HG03060 (cell line): ENCODE results near the gene DOCK2.

ENCODE experiments used
- ATAC-seq: cut with Tn5 transposase; IDR thresholded peaks from one replicate; pipeline ENCODE4 v1.9.1; 2021; ENCODE audit warnings: low read depth, moderate number of reproducible peaks; ENCODE audit not compliant: unreplicated experiment

Gene DOCK2

GRCh38 chr5:169958278-169958677 is 321.2 kb downstream of the DOCK2 start:
- ATAC-seq, result no peak

GRCh38 chr5:169960659-169961058 is 323.6 kb downstream of the DOCK2 start:
- no peak for ATAC-seq

DNA sequence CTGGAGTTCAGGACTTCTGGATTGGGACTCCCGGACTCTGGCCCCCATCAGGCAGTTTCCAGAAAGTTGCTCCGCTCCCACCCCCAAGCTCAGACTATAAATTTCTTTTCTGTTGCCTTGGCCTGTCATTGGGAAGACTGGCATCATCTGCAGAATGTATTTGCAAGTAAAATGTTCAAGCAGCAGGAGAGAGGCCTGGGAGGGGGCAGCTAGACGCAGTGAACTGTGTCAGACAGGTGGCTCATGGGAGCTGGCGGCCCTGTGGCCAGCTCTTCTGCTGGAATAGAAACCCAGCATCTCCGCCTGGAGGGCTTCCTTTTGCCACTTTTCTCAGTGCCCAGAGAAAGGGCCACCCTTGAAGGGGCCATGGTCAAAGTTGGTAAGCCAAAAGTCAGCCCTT is 327.2 kb downstream of the DOCK2 start:
- no peak for ATAC-seq

- ATAC-seq, result no peak
Measured at GRCh38 chr5:169970339-169970738, 333.3 kb downstream of the DOCK2 start.

- no peak for ATAC-seq
Measured at GRCh38 chr5:169970911-169971765, 334.1 kb downstream of the DOCK2 start.

DNA sequence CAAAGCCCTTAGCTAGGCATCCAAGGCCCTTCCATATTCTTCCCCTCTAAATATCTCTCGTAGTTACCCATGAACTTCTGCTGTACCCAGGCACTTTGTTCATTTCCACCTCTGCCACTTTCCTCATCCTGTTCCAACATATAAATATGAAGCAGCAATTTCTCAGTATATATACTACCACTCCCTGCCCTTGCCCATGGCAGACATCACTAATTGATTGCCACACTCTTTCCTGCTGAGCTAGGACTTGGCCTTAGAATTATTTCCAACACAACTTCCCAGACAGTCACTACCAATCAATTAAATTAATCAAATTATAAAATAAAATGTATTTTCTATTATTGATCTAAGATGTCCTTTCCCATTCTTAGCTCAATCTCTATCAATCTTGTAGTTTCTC is 334.7 kb downstream of the DOCK2 start:
- no peak for ATAC-seq

- no peak for ATAC-seq
Measured at GRCh38 chr5:169973056-169973455, 336.0 kb downstream of the DOCK2 start.

DNA sequence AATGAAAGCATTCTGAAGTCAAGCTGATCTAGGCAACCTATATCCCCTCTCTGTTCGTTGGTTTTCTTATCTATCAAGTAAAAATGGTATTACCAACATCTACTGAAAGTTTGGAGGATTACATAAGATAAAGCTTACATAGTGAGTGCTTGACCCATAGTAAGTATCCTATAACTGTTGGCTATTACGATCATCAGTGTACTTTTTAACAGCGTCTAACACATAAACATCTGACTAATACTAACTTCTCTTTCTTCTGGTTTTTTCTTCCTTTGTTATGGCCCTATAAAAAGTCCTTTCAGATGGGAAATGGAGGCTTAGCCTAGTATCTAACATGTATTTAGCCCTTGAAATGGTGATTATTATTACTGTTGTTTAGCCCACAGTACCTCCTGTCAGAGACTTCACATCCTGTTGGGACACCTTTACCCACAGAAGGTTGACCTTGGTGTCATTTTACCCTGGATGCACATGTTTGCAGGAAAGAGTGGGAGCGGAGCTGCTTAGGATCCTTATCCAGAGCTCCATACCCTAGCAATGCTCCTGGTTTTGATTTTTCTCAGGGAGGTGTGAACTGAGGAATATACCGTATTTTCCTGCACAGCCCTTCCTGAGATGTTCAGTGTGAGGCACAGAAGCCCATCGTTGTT is 337.2 kb downstream of the DOCK2 start:
- no peak for ATAC-seq

DNA sequence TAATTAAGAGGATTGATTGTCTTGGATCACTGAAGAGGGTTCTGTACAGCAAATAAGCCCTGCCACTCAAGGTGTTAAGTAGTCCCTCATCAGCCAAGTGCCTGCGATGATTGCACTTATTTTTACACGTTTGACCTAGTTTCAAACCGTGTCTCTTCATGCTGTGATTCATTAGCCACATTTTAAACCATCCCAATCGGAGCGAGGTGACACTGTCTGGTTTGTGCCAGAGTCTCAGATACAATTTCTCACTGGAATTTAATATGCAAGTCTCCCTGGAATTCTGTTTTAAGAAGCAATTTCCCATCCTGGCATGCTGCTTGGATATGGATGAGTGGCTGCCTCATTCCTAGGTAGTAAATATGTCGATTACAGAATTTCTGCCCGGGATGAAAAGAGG is 341.6 kb downstream of the DOCK2 start:
- no peak for ATAC-seq

- no peak for ATAC-seq
Measured at GRCh38 chr5:169979871-169980270, 342.8 kb downstream of the DOCK2 start.

- ATAC-seq, result no peak
Measured at GRCh38 chr5:169980418-169981053, 343.5 kb downstream of the DOCK2 start, which contains the start of gene INSYN2B. TSS of gene INSYN2B (minus strand) at chr5:169980495. CDS start at chr5:169883898, 96,597 bp downstream.

DNA sequence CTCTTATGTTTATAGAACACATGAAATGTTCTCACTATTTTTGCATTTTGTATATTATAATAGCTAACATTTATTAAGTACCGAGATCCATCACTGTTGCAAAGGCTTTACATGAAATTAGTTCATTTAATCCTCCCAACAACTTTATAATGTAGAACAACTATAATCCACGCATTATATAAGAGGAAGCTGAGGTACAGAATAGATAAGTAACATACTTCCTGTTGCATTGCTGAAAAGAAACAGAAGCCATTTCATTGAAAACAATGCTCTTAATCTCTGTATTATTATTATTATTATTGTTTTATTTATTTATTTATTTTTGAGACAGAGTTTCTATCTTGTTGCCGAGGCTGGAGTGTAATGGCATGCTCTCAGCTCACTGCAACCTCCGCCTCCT is 351.1 kb downstream of the DOCK2 start:
- ATAC-seq, result no peak

GRCh38 chr5:169988947-169989346 is 351.9 kb downstream of the DOCK2 start:
- no peak for ATAC-seq

- ATAC-seq, result no peak
Measured at GRCh38 chr5:169989365-169989764, 352.3 kb downstream of the DOCK2 start.

- ATAC-seq, result no peak
Measured at GRCh38 chr5:169991115-169991869, 354.2 kb downstream of the DOCK2 start.

- ATAC-seq, result no peak
Measured at GRCh38 chr5:169992789-169993484, 355.9 kb downstream of the DOCK2 start.

DNA sequence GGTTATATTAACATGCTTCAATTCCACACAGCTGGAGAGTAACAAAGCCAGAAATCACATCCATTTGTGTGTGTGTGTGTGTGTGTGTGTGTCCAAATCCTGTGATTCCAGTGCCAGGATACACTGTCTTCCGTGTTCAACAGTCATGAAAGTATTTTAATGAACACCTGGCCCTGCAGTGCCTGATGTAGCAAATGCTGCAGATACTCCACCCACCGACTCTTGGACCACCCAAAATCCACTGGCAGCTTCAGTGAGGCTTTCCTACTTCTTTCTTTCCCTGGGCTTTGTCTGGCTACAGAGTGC is 356.4 kb downstream of the DOCK2 start:
- ATAC-seq, result no peak

GRCh38 chr5:169997798-169998197 is 360.7 kb downstream of the DOCK2 start:
- ATAC-seq, result no peak

DNA sequence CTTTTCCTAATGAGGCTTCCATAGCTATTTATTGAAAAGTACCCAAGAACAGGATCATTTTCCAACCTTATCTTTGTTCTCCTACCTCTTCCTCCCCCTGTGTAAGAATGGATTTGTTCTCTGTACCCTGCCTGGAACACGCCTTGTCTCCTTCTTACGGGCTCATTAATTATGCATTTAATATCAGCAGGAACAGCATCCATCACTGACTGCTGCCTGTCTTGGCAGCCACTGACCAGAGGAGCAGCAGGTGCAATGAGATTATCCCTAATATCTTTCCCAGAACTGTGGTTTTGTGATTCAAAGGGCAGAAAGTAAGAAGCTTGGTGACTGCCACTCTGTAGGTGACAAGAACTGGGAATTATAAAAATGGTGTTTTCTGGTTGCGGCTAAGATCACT is 362.5 kb downstream of the DOCK2 start:
- no peak for ATAC-seq

- no peak for ATAC-seq
Measured at GRCh38 chr5:170000155-170000554, 363.1 kb downstream of the DOCK2 start.
